Measurements from ENCODE around the gene PLEKHM3.

Gene PLEKHM3

DNA sequence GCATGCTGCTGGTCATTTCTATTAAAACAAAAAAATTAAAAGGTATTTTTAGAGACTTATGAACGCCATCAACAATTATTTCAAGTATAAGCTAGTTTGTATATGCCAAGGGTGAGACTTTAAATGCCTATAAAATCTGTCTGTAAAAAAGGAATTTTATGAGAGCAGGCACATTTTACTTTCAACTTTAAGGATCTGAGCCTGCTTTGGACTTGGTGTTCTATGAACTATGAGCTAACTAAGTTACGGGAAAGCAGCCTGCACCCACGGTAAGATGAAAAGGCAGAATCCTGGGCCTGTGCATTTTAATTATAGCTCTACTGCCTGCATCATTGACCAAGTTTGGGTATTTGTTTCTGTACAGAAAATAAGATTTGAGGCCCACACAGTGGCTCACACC is 95.4 kb downstream of the PLEKHM3 start:
- H3K9ac ChIP-seq (ENCODE audit: low read depth in 1 of 2, low read length in 2 of 2): peak overlapping the region in 1 of 2 donors; percentile 17
- no peaks in the 10 kb centered on the region for H3K27me3 ChIP-seq (ENCODE audit: control insufficient read depth in 2 of 2, insufficient read depth in 2 of 2, low read length in 2 of 2)
- peaks cover 11 to 27% of the 10 kb centered on the region in 2 donors for H3K4me1 ChIP-seq (ENCODE audit: control insufficient read depth in 2 of 2, insufficient read depth in 2 of 2, low read length in 2 of 2)
- peak overlapping the region in 1 of 2 donors; percentile 73 for H3K27ac ChIP-seq (ENCODE audit: low read depth in 2 of 2, low read length in 2 of 2)
- H3K9me3 ChIP-seq (ENCODE audit: control insufficient read depth in 2 of 2, low read length in 2 of 2): no peaks in the 10 kb centered on the region
- no peak overlapping the region for H3K4me3 ChIP-seq (ENCODE audit: low read length in 2 of 2)
- peaks cover 0 to under 1% of the 10 kb centered on the region in 2 donors for H3K36me3 ChIP-seq (ENCODE audit: control insufficient read depth in 2 of 2, insufficient read depth in 2 of 2, low read length in 2 of 2)

DNA sequence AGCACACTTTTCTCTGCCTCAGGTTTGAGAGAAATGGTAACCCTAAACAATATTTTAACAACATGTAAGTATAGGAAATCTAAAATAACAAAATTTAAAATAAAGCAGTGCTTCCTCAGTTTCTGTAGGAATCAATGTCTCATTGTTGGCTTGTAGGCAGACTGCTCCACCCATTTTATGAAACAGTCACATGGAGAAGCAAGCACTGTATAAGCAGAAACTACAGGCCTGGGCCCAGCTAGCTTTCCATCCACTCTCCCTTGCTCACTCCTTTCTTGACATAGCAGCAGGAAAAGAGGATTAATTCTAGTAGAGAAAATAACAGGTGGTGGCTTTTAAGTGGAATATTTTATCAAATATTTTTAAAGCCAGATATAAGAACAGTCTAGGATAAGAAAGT is 97.2 kb downstream of the PLEKHM3 start:
- Histone ChIP-seq H3K9ac (ENCODE audit: low read depth in 1 of 2, low read length in 2 of 2) (peak overlapping the region in 1 of 2 donors; percentile 9), H3K4me1 (ENCODE audit: control insufficient read depth in 2 of 2, insufficient read depth in 2 of 2, low read length in 2 of 2) (peaks cover 11 to 27% of the 10 kb centered on the region in 2 donors), H3K27ac (ENCODE audit: low read depth in 2 of 2, low read length in 2 of 2) (no peak overlapping the region), H3K36me3 (ENCODE audit: control insufficient read depth in 2 of 2, insufficient read depth in 2 of 2, low read length in 2 of 2) (no peaks in the 10 kb centered on the region), H3K9me3 (ENCODE audit: control insufficient read depth in 2 of 2, low read length in 2 of 2) (no peaks in the 10 kb centered on the region), H3K4me3 (ENCODE audit: low read length in 2 of 2) (no peak overlapping the region), H3K27me3 (ENCODE audit: control insufficient read depth in 2 of 2, insufficient read depth in 2 of 2, low read length in 2 of 2) (no peaks in the 10 kb centered on the region)

GRCh38 chr2:207926989-207927300 is 98.4 kb downstream of the PLEKHM3 start:
- Histone ChIP-seq H3K9me3 (ENCODE audit: control insufficient read depth in 2 of 2, low read length in 2 of 2) (no peaks in the 10 kb centered on the region), H3K27ac (ENCODE audit: low read depth in 2 of 2, low read length in 2 of 2) (peak overlapping the region; percentile 49 to 60), H3K4me3 (ENCODE audit: low read length in 2 of 2) (no peak overlapping the region), H3K4me1 (ENCODE audit: control insufficient read depth in 2 of 2, insufficient read depth in 2 of 2, low read length in 2 of 2) (peaks cover 11 to 27% of the 10 kb centered on the region in 2 donors), H3K9ac (ENCODE audit: low read depth in 1 of 2, low read length in 2 of 2) (no peak overlapping the region), H3K36me3 (ENCODE audit: control insufficient read depth in 2 of 2, insufficient read depth in 2 of 2, low read length in 2 of 2) (no peaks in the 10 kb centered on the region), H3K27me3 (ENCODE audit: control insufficient read depth in 2 of 2, insufficient read depth in 2 of 2, low read length in 2 of 2) (no peaks in the 10 kb centered on the region)

DNA sequence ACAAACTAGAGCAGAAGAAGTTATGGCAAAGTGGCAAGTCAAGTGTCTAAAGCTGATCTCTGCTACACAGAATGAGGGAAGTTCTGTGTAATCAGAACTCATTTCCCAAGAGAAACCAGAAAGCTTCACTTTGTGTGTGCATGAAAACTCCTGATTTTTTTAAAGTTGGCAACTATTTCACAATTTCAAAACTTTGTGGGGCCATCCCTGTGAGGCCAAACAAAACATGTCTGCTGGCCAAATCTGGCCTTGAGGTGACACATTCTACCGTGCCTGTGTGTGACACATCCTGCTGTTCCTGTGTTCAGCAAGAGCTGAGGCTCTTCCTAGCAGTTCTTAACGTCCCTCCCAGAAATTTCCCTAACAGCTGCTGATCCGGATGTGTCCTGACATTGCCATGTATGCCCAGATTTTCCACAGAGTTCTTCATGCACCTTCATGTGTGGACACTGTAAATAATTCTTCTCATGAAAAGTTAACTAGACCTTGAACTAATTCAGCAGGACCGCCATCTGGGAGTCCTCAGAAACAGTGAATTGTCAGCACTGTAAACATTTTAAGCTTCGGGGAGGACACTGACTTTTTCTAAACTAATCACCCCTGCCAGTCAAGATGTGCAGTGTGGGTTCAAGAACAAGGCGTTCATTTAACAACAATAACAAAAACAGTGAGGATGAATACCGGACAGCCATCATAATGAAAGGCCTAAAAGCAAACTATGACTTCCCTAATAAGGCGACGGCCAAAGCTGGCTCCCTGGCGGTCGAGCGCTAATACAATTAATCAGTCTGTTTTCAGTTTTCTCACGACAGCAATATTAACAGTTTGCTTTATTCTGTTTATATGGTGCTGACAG is 99.0 kb downstream of the PLEKHM3 start:
- Histone ChIP-seq H3K27me3 (ENCODE audit: control insufficient read depth in 2 of 2, insufficient read depth in 2 of 2, low read length in 2 of 2) (no peaks in the 10 kb centered on the region), H3K27ac (ENCODE audit: low read depth in 2 of 2, low read length in 2 of 2) (peak overlapping the region; percentile 49 to 60), H3K36me3 (ENCODE audit: control insufficient read depth in 2 of 2, insufficient read depth in 2 of 2, low read length in 2 of 2) (peaks cover 0 to 5% of the 10 kb centered on the region in 2 donors), H3K9me3 (ENCODE audit: control insufficient read depth in 2 of 2, low read length in 2 of 2) (no peaks in the 10 kb centered on the region), H3K4me1 (ENCODE audit: control insufficient read depth in 2 of 2, insufficient read depth in 2 of 2, low read length in 2 of 2) (peaks cover 11 to 27% of the 10 kb centered on the region in 2 donors), H3K9ac (ENCODE audit: low read depth in 1 of 2, low read length in 2 of 2) (no peak overlapping the region), H3K4me3 (ENCODE audit: low read length in 2 of 2) (no peak overlapping the region)

GRCh38 chr2:207925601-207926000 is 99.7 kb downstream of the PLEKHM3 start:
- H3K36me3 ChIP-seq (ENCODE audit: control insufficient read depth in 2 of 2, insufficient read depth in 2 of 2, low read length in 2 of 2): peaks cover 0 to 5% of the 10 kb centered on the region in 2 donors
- H3K9ac ChIP-seq (ENCODE audit: low read depth in 1 of 2, low read length in 2 of 2): no peak overlapping the region
- peaks cover 5 to 21% of the 10 kb centered on the region in 2 donors for H3K4me1 ChIP-seq (ENCODE audit: control insufficient read depth in 2 of 2, insufficient read depth in 2 of 2, low read length in 2 of 2)
- H3K4me3 ChIP-seq (ENCODE audit: low read length in 2 of 2): no peak overlapping the region
- peak overlapping the region in 1 of 2 donors; percentile 60 for H3K27ac ChIP-seq (ENCODE audit: low read depth in 2 of 2, low read length in 2 of 2)
- H3K9me3 ChIP-seq (ENCODE audit: control insufficient read depth in 2 of 2, low read length in 2 of 2): no peaks in the 10 kb centered on the region
- no peaks in the 10 kb centered on the region for H3K27me3 ChIP-seq (ENCODE audit: control insufficient read depth in 2 of 2, insufficient read depth in 2 of 2, low read length in 2 of 2)

DNA sequence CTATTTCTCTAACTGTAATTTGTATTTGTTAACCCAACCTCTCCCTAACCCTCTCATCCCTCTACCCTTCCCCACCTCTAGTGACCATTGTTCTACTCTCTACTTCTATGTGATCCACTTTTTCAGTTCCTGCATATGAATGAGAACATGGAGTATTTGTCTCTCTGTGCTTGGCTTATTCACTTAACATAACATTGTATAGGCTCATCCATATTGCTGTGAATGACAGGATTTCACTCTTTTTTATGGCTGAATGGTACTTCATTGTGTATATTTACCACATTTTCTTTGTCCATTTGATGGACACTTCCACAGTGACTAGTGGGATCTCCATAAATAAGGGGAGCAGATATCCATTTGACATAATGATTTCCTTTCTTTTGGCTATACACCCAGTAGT is 103.7 kb downstream of the PLEKHM3 start:
- Histone ChIP-seq H3K27me3 (ENCODE audit: control insufficient read depth in 2 of 2, insufficient read depth in 2 of 2, low read length in 2 of 2) (no peaks in the 10 kb centered on the region), H3K4me3 (ENCODE audit: low read length in 2 of 2) (no peak overlapping the region), H3K36me3 (ENCODE audit: control insufficient read depth in 2 of 2, insufficient read depth in 2 of 2, low read length in 2 of 2) (peaks cover 0 to 5% of the 10 kb centered on the region in 2 donors), H3K4me1 (ENCODE audit: control insufficient read depth in 2 of 2, insufficient read depth in 2 of 2, low read length in 2 of 2) (peaks cover 0 to 3% of the 10 kb centered on the region in 2 donors), H3K27ac (ENCODE audit: low read depth in 2 of 2, low read length in 2 of 2) (no peak overlapping the region), H3K9me3 (ENCODE audit: control insufficient read depth in 2 of 2, low read length in 2 of 2) (no peaks in the 10 kb centered on the region), H3K9ac (ENCODE audit: low read depth in 1 of 2, low read length in 2 of 2) (no peak overlapping the region)

DNA sequence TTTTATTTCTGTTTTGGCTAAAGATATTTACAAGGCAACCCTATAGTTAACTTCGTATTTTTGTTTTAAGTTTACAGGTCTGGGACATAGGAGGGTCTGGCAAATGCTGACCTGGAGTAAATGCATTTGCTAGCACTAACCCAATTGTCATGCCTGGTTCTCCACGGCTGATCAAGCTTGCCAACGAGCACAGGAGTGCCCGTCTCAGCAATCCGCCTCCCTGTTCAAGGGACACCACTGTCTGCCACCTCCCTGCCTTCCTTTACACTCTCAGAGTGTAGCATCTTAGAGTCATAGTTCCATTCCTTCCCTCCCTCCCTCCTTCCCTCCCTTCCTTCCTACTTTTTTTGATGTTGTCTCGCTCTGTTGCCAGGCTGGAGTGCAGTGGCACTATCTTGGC is 104.6 kb downstream of the PLEKHM3 start:
- Histone ChIP-seq H3K4me1 (ENCODE audit: control insufficient read depth in 2 of 2, insufficient read depth in 2 of 2, low read length in 2 of 2) (peaks cover 0 to under 1% of the 10 kb centered on the region in 2 donors), H3K27ac (ENCODE audit: low read depth in 2 of 2, low read length in 2 of 2) (no peak overlapping the region), H3K27me3 (ENCODE audit: control insufficient read depth in 2 of 2, insufficient read depth in 2 of 2, low read length in 2 of 2) (no peaks in the 10 kb centered on the region), H3K36me3 (ENCODE audit: control insufficient read depth in 2 of 2, insufficient read depth in 2 of 2, low read length in 2 of 2) (peaks cover 0 to 5% of the 10 kb centered on the region in 2 donors), H3K9me3 (ENCODE audit: control insufficient read depth in 2 of 2, low read length in 2 of 2) (no peaks in the 10 kb centered on the region), H3K4me3 (ENCODE audit: low read length in 2 of 2) (no peak overlapping the region), H3K9ac (ENCODE audit: low read depth in 1 of 2, low read length in 2 of 2) (no peak overlapping the region)

GRCh38 chr2:207920321-207920720 is 105.0 kb downstream of the PLEKHM3 start:
- no peak overlapping the region for H3K27ac ChIP-seq (ENCODE audit: low read depth in 2 of 2, low read length in 2 of 2)
- H3K9me3 ChIP-seq (ENCODE audit: control insufficient read depth in 2 of 2, low read length in 2 of 2): no peaks in the 10 kb centered on the region
- H3K36me3 ChIP-seq (ENCODE audit: control insufficient read depth in 2 of 2, insufficient read depth in 2 of 2, low read length in 2 of 2): peaks cover 0 to 5% of the 10 kb centered on the region in 2 donors
- no peak overlapping the region for H3K4me3 ChIP-seq (ENCODE audit: low read length in 2 of 2)
- no peaks in the 10 kb centered on the region for H3K27me3 ChIP-seq (ENCODE audit: control insufficient read depth in 2 of 2, insufficient read depth in 2 of 2, low read length in 2 of 2)
- no peaks in the 10 kb centered on the region for H3K4me1 ChIP-seq (ENCODE audit: control insufficient read depth in 2 of 2, insufficient read depth in 2 of 2, low read length in 2 of 2)
- no peak overlapping the region for H3K9ac ChIP-seq (ENCODE audit: low read depth in 1 of 2, low read length in 2 of 2)

GRCh38 chr2:207919164-207919919 is 106.0 kb downstream of the PLEKHM3 start:
- Histone ChIP-seq H3K9me3 (ENCODE audit: control insufficient read depth in 2 of 2, low read length in 2 of 2) (no peaks in the 10 kb centered on the region), H3K4me1 (ENCODE audit: control insufficient read depth in 2 of 2, insufficient read depth in 2 of 2, low read length in 2 of 2) (no peaks in the 10 kb centered on the region), H3K27ac (ENCODE audit: low read depth in 2 of 2, low read length in 2 of 2) (no peak overlapping the region), H3K4me3 (ENCODE audit: low read length in 2 of 2) (no peak overlapping the region), H3K27me3 (ENCODE audit: control insufficient read depth in 2 of 2, insufficient read depth in 2 of 2, low read length in 2 of 2) (no peaks in the 10 kb centered on the region), H3K9ac (ENCODE audit: low read depth in 1 of 2, low read length in 2 of 2) (no peak overlapping the region), H3K36me3 (ENCODE audit: control insufficient read depth in 2 of 2, insufficient read depth in 2 of 2, low read length in 2 of 2) (peaks cover 0 to 5% of the 10 kb centered on the region in 2 donors)

- Histone ChIP-seq H3K9me3 (ENCODE audit: control insufficient read depth in 2 of 2, low read length in 2 of 2) (no peaks in the 10 kb centered on the region), H3K36me3 (ENCODE audit: control insufficient read depth in 2 of 2, insufficient read depth in 2 of 2, low read length in 2 of 2) (no peaks in the 10 kb centered on the region), H3K4me1 (ENCODE audit: control insufficient read depth in 2 of 2, insufficient read depth in 2 of 2, low read length in 2 of 2) (no peaks in the 10 kb centered on the region), H3K27ac (ENCODE audit: low read depth in 2 of 2, low read length in 2 of 2) (no peak overlapping the region), H3K9ac (ENCODE audit: low read depth in 1 of 2, low read length in 2 of 2) (no peak overlapping the region), H3K27me3 (ENCODE audit: control insufficient read depth in 2 of 2, insufficient read depth in 2 of 2, low read length in 2 of 2) (no peaks in the 10 kb centered on the region), H3K4me3 (ENCODE audit: low read length in 2 of 2) (no peak overlapping the region)
Observed at GRCh38 chr2:207914716-207915115, 110.6 kb downstream of the PLEKHM3 start.

Data from mucosa of rectum (tissue), 2 donors.